ENCODE measurements around the gene PMEPA1. TPM values are rescaled to one million over a fixed set of nuclear protein-coding genes. Genes with fewer than 3 reads are reported as not detected.

Gene PMEPA1
- total RNA-seq, 2 experiments from 2014 or later, result 1.4 to 3.7 TPM

DNA sequence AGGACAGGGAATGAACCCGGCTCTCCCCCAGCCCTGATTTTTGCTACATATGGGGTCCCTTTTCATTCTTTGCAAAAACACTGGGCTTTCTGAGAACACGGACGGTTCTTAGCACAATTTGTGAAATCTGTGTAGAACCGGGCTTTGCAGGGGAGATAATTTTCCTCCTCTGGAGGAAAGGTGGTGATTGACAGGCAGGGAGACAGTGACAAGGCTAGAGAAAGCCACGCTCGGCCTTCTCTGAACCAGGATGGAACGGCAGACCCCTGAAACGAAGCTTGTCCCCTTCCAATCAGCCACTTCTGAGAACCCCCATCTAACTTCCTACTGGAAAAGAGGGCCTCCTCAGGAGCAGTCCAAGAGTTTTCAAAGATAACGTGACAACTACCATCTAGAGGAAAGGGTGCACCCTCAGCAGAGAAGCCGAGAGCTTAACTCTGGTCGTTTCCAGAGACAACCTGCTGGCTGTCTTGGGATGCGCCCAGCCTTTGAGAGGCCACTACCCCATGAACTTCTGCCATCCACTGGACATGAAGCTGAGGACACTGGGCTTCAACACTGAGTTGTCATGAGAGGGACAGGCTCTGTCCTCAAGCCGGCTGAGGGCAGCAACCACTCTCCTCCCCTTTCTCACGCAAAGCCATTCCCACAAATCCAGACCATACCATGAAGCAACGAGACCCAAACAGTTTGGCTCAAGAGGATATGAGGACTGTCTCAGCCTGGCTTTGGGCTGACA, 60.8 kb downstream of the PMEPA1 start:
- Histone ChIP-seq H3K27ac (ENCODE audit: low read depth, low read length, poor library complexity, severe bottlenecking) (no peak overlapping the region), H4K20me1 (ENCODE audit: insufficient read depth, low read length) (no peaks in the 10 kb centered on the region), H3K4me3 (ENCODE audit: low read depth, low read length, poor library complexity, severe bottlenecking) (no peak overlapping the region), H3K9me3 (ENCODE audit: low read length) (peaks cover 7% of the 10 kb centered on the region; the same call in 1 of the 2 replicates), H3K79me2 (ENCODE audit: insufficient read depth, low read depth, low read length) (no peaks in the 10 kb centered on the region), H3K4me2 (ENCODE audit: low read length) (no peak overlapping the region), H3K9me2 (ENCODE audit: insufficient read depth, low read length) (no peaks in the 10 kb centered on the region), H3K36me3 (ENCODE audit: insufficient read depth, low read length) (peaks cover 4% of the 10 kb centered on the region; the same call in 1 of the 2 replicates), H3K4me1 (ENCODE audit: insufficient read depth, low read length, poor library complexity, severe bottlenecking) (no peaks in the 10 kb centered on the region), H2AFZ (ENCODE audit: low read length) (no peak overlapping the region)
- no peak for TF ChIP-seq EZH2phosphoT487 (IDR thresholded peaks at IDR 0.05; ENCODE audit: borderline replicate concordance, low read depth, low read length)
- TF ChIP-seq, protein P1, sequence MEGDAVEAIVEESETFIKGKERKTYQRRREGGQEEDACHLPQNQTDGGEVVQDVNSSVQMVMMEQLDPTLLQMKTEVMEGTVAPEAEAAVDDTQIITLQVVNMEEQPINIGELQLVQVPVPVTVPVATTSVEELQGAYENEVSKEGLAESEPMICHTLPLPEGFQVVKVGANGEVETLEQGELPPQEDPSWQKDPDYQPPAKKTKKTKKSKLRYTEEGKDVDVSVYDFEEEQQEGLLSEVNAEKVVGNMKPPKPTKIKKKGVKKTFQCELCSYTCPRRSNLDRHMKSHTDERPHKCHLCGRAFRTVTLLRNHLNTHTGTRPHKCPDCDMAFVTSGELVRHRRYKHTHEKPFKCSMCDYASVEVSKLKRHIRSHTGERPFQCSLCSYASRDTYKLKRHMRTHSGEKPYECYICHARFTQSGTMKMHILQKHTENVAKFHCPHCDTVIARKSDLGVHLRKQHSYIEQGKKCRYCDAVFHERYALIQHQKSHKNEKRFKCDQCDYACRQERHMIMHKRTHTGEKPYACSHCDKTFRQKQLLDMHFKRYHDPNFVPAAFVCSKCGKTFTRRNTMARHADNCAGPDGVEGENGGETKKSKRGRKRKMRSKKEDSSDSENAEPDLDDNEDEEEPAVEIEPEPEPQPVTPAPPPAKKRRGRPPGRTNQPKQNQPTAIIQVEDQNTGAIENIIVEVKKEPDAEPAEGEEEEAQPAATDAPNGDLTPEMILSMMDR (conservative IDR thresholded peaks at IDR 0.05; ENCODE audit: low read length), result no peak
- ChIA-PET CTCF (ENCODE audit: unreplicated experiment) (interaction anchor here (1.2 kb wide), 1 partner anchor 34 kb away, joined by 4 read pairs; no protein-coding TSS in a partner anchor), POLR2A (no interaction called here)
- intact Hi-C loops (cut with micrococcal nuclease; ENCODE audit: unreplicated experiment), result no loop called here
- no peak for DNase-seq (ENCODE audit: low spot score)
- BruUV-seq (replicated peaks), result no TSS peak

- Histone ChIP-seq H3K4me1 (ENCODE audit: insufficient read depth, low read length, poor library complexity, severe bottlenecking) (no peaks in the 10 kb centered on the region), H3K79me2 (ENCODE audit: insufficient read depth, low read depth, low read length) (no peaks in the 10 kb centered on the region), H3K27ac (ENCODE audit: low read depth, low read length, poor library complexity, severe bottlenecking) (no peak overlapping the region), H3K36me3 (ENCODE audit: insufficient read depth, low read length) (peaks cover 4% of the 10 kb centered on the region; the same call in 1 of the 2 replicates), H3K4me3 (ENCODE audit: low read depth, low read length, poor library complexity, severe bottlenecking) (no peak overlapping the region), H3K4me2 (ENCODE audit: low read length) (no peak overlapping the region), H3K9me3 (ENCODE audit: low read length) (peaks cover 14% of the 10 kb centered on the region; the same call in 1 of the 2 replicates), H2AFZ (ENCODE audit: low read length) (no peak overlapping the region), H4K20me1 (ENCODE audit: insufficient read depth, low read length) (no peaks in the 10 kb centered on the region), H3K9me2 (ENCODE audit: insufficient read depth, low read length) (no peaks in the 10 kb centered on the region)
- no peak for TF ChIP-seq EZH2phosphoT487 (IDR thresholded peaks at IDR 0.05; ENCODE audit: borderline replicate concordance, low read depth, low read length)
- TF ChIP-seq, protein P1 (conservative IDR thresholded peaks at IDR 0.05; ENCODE audit: low read length), result no peak
- no peak for DNase-seq (ENCODE audit: low spot score)
- intact Hi-C loops (cut with micrococcal nuclease; ENCODE audit: unreplicated experiment), result no loop called here
- CTCF ChIA-PET (ENCODE audit: unreplicated experiment), result interaction anchor here (0.6 to 1.2 kb wide), 2 partner anchors 24 to 35 kb away, joined by 3 to 4 read pairs; no protein-coding TSS in a partner anchor
- no TSS peak for BruUV-seq (replicated peaks)
- POLR2A ChIA-PET, result interaction anchor here (0.6 to 0.8 kb wide), 2 partner anchors 25 to 224 kb away, joined by 3 read pairs; no protein-coding TSS in a partner anchor
Measured at GRCh38 chr20:57647933-57648785, 61.7 kb downstream of the PMEPA1 start.

Data from OCI-LY7 (cell line).